Measurements from ENCODE around the gene IGIP.

The IGIP gene

DNA sequence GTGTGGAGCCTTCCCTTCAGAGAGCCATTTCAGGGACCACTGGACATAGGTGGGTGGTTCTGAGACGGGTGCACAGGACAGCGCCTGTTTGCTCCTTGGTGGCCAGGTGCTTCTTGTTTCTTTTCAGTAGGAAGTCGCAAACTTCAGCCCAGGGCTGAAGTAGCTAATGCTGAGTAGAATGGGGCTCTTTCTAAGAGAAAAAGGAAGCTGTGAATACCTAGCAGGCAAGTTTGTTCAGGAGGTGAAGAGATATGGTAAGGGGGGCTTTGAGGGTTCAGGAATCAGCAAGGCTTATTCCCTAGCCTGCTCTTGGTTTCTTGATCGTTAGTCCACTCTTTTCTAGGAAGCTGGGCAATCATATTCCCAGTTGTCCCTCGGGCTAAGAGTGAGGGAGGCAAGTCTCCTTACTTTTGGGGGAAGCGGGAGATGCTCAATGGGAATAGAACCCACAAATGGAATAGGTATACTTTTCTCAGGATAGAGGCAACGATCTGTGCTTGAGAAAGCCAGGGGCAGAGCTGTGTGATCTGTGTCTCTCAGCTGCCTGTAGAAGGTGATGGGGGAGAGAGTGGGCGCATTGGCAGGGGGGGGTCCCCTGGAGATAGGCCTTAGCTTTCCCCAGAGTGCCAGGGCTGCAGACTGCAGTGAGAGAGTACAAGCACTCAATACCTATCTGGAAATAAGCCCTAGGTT is 13.7 kb upstream of the IGIP start:
- DNase-seq = no peak

DNA sequence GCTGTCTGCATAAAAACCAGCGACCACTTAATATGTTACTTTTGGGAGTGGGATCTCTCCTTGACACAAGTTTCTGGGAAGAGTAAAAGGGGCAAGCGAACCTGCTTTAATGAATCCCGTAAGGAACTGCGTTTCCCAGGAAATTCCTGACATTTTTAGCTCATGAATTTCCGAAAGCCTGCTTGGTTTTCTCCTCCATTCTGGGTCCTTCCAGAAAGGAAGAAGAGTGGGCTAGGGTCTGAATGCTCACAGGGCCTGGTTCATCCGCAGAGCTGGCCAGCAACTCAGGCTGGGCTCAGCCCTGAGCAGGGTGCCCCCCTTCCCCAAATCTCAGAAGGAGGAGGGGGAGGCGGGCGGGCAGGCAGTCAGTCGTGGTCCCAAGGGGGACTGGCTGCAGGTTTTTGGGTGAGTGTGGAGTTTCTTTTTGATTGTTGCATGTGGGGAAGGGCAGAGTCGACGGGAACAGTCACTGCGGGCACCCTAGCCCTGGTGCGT is 13.0 kb upstream of the IGIP start:
- DNase-seq = no peak

DNA sequence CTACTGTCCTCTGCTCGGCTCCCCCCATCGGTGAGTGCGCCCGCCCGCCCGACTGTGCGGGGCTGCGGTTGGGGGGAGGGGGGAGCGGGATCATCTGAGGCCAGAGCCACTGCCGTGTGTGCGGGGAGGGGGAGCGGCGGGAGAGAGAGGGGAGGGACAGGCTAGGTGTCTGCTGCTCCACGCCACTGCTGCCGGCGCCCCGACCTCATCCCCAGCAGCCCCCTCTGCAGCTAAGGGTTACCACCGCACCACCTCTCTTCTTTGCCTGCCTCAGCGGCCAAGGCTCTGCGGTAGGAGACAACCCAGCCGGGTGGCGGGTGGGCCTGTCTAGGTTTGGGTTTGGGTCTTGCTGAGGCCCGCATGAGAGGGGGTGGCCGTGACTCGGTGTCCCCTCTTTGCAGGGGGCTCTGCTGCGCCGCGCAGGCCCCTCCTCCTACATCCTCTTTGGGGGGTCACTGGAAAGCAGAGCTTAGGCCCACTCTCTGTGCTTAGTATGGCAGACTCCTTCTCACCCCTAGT is 12.5 kb upstream of the IGIP start:
- peak in 1 of 2 donors; percentile 19 for DNase-seq

DNA sequence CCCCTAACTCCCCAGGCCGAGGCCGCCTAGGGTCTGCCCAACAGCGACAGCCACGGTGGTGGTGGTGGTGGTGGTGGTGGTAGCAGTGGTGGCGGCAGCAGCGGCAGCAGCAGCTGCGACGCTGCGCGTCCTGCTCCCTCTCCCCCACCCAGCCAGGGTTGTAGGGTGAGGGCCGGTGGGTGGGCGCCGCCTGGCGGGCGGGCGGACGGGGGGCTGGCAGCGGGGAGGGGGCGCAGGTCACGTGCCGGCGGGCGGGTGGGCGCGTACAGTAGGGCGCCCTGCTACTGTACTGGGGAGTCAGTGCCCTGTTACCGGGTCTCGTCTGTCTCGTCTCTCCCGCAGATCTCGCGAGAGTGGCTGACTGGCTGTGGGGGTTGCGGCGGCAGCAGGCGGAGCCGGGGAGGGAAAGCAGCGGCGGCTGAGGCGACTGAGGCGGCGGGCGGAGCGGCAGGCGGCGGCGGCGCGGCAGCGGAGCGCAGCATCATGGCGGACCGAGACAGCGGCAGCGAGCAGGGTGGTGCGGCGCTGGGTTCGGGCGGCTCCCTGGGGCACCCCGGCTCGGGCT is 12.0 kb upstream of the IGIP start, which contains the start of gene PURA:
Gene PURA (plus strand): TSS at position 411 of the 565 bp plus-strand sequence. CDS start 73 bp downstream, at position 484.
- DNase-seq = peak; percentile 96 to 98

DNA sequence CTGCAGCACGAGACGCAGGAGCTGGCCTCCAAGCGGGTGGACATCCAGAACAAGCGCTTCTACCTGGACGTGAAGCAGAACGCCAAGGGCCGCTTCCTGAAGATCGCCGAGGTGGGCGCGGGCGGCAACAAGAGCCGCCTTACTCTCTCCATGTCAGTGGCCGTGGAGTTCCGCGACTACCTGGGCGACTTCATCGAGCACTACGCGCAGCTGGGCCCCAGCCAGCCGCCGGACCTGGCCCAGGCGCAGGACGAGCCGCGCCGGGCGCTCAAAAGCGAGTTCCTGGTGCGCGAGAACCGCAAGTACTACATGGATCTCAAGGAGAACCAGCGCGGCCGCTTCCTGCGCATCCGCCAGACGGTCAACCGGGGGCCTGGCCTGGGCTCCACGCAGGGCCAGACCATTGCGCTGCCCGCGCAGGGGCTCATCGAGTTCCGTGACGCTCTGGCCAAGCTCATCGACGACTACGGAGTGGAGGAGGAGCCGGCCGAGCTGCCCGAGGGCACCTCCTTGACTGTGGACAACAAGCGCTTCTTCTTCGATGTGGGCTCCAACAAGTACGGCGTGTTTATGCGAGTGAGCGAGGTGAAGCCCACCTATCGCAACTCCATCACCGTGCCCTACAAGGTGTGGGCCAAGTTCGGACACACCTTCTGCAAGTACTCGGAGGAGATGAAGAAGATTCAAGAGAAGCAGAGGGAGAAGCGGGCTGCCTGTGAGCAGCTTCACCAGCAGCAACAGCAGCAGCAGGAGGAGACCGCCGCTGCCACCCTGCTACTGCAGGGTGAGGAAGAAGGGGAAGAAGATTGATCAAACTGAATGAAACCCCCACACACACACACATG is 11.2 kb upstream of the IGIP start:
- DNase-seq = peak; percentile 27 to 38

DNA sequence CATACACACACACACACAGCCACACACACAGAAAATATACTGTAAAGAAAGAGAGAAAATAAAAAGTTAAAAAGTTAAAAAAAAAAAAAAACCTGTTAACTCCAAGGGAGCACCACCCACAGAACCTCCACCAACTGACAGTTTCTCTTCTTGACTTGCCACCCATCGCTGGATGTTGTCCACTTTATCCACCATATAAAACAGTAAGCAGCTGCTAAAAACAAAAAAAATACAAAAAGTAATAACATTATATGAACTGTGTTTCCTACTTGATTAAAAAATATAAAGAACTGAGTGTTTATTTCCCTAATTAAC is 10.6 kb upstream of the IGIP start:
- no peak for DNase-seq

DNA sequence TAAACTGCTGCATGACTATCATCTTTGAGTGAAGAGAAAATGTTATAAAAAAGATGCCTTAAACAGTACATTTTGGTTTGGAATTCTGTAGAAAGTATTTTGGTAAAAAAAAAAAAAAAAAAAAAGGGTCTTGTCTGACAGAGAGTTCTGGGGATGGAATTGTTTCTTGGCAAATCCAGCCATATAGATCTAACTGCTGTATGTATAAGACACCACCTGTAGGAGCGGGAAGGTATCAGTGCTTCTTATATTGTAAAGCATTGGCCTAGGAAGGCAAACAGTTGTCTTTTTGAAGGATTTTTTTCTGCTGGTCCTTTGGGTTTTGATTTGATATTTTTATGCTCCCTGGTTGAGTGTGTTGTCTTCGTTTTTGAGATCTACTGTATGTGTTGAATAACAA is 9.0 kb upstream of the IGIP start:
- DNase-seq = no peak

DNA sequence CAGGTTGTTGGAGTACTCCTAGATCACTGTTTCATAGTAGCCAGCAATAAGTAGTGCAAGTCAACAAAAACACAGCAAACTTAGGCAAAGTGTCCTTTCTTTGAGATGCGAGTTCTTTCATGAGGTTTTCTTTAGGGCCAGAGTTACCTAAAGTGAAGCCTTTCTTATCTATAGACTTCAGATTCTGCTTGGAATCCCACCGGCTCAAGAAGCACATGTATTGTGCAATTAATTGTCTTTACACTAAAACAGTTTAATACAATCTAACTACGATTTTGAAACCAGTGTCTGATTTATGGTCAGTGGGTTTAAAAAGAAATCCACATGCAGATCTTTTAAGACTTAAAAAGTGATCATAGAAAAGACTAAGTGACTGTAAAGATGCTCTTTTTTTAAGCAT is 8.2 kb upstream of the IGIP start:
- no peak for DNase-seq

DNA sequence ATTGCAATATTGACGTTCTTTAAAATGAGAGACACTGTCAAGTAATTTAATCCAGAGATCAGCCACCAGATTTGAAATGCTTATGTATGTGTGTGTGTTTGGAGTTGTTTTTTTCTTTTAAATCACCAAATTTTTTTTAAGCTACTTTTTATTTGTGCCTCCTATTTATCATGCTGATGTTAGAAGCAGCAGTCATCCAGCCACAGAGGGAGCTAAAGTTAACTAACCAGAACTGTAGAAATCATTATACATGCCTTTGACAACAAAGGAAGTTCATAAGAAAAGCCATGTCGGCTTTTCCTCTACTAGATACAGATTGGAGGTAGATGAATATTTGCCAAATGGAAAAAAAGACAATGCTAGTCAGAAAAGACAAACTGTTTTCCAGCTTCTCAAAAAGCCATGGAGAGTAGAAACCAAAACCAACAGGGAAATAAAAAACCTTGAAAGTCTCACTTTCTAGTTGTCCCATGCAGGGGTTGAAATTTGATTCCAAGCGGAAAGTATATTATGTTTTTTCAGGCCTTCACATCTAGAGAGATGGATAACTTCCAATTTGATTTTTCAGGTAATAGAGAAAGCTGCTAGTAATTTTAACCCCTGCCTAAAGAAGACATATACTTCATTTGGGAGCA is 7.3 kb upstream of the IGIP start:
- no peak for DNase-seq

DNA sequence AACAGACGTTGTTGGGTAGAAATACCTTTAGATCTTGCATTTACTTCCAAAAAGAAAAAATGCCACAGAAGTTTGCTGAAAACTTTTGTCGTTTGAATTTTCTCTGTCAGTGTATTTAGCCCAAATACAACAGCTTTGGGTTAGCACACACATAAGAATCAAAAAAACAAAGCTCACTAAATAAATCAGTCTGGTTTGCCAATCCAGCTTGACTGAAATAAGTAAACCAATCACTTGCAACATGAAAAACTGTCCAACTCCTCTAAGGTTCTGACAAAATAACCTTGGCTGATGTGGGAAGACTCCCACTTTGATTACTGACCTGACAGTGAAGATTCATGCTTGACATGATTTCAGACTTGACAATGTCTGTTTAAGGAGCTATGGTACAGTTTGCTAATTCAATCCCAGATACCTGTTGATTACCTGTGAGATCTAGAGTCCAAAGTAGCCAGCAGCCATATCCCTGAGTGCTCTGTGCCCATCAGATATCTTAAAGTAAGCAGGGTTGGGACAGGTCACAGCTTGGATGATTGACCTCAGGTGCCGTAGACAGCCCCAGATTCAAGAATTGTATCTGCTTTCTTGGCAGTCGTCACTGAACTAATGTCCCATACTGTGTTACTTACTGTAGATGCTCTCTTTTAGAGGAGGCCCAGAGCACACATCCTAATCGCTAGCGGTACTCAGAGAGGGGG is 727 bp downstream of the IGIP start:
- DNase-seq = no peak

DNA sequence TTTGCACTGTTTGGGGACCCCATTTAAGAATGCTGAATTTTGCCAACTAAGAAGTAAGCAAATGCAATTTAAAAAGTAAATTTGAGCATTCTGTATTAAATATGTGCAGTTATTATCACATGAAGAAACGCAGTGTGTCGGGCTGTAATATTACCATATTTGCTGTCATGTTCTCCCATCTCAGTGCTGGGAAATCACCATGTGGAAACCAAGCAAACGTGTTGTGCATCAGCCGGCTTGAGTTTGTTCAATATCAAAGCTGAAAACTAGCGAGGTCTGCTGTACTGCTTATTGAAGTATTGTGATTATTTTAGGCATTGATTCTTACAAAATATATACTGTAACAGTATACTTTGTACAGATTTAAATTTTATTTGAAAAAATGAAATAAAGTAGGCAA is 2.6 kb downstream of the IGIP start:
- DNase-seq = no peak

DNA sequence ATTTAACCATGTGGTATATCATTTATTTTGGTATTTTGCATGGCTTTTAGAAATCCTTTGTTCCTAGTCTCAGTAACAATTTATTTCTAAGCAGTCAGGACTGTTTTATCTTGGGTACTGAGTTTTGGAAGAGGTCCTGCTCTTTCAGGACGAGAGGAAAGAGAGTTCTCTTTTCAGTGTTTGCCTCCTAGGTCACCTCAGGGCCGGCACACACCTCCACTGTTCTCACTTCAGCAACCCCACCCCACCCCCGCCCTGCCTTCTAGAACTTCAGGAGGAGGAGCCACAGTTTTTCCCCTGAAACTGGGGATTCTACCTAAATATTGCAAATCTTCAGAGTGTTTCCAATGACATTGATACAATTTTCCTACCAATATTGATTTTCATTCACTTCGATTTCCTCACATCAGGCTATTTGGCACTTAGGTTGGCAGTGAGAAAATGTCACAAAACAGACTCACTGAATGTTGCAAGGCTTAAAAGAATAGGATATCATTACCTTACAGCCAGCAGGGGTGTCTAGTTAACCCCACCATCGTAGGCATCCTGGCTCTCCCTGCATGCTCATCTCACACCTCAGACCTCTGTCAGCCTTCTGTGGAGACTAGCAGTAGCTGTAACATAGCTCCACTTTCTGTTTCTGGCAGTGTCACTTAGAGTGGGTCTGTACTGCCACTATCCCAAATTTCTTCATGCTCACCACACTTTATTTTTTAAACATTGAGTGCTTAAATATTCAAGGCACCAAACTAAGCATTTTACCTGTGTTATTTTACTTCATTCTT is 5.4 kb downstream of the IGIP start:
- no peak for DNase-seq

DNA sequence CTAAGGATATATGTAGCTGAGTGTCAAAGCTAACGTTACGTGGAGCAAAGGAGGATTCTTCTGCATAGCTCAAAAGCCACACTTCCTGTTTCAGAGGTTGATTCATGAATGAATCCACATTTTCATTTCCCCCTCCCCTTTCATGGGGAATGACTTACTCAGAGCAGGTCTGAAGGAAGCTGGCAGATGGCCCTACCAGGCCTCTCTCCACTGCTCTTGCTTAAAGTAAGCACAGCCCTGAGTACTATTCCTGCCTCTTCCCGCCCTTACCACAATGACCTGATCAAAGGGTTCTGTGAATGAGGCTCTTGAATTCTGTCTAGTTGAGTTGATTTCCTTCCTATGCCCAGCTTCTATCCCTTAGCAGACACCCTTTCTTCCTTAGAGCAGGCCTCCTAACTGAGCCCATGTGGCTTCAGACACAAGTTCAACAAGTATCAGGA is 6.3 kb downstream of the IGIP start:
- no peak for DNase-seq

DNA sequence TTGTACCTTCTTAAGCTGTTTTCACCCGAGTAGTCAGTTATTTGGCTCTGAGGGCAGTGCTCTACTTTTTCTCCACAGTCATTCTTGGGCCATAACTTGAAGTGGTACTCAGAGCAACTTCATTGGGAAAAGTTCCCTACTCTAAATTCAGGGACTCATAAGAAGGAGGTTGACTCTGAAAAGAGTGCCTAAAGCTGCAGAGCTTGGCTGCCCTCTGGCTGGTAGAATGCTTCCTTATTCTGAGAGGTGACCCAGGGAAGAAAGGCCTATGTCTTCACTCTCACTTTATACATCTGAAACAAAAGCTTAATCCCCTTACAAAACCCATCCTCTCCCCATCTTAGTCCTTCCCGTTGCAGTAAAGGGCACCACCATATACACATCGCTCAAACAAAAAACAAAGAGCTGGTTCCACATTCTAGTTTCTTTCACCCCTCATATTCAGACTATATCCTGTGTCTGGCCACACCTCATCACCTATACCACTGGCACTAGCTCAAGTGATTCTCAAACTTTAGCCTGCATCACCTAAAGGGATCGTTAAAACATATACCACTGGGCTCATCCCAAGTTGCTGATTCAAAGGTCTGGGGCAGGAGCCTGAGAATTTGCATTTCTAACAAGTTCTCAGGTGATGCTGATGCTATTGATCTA is 7.9 kb downstream of the IGIP start:
- DNase-seq = no peak

DNA sequence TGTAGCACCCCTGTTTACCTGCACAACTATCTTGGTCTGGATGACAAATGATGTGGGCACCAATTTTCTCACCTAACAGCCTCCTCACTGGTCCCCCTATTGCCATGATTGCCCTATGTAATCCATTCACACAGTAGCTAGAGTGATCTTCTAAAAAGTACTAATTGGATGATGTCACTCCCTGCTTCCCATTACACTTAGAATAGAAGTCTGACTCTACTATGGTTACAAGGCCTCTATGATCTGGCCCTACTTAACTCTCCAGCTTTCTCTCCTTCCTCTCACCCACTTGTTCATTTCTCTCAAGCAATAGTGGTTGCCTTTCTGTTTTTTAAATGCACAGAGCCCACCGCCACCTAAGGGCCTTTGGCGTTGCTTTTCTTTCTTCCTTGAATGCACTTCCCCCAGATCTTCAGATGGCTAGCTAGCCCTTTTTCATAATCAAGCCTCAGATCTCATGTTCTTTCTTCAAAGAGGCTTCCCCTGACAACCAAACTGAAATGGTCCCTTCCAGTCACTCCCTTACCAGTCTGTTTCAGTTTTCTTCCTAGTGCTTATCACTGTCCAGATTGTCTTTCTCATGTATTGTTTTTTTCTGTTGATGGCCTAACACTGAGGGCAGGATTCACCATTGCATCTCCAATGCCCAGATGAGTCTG is 8.7 kb downstream of the IGIP start:
- no peak for DNase-seq

DNA sequence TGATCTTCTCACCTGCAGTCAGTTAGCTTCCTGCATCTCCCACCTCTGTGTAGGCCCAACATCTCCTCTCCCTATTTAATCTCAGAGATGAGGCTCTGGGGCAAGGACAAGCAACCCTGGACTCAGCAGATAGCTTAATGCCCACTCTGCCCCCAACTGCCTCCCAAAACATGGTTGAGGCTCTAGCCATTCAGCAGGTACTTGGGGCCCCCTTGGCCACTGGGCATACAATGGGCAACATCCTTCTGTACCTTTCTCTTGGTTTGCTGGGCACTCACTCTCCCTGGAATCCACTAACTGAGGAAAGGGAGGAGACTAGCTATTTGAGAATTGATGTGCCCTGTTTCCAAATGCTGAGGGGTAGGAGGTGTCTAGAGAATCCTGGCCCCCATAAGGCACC is 9.4 kb downstream of the IGIP start:
- no peak for DNase-seq

DNA sequence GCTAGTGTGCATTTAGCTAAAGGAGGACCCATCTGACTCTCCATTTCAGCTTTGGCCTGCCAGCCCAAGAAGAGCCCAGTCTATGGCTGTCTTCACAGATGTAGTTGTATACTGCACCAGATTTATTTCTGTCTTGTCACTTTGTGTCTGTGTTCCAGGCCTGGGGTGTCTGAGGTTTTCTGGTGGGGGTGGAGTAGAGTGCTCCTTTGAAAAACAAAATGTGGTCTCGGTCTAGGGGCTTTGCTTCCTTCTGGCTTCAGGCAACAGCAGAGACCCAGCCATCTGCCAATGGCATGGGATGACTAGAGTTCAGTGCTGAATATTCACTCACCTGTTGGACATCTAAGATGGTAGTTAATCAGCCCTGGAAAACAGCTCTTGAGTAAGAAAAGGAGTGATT is 10.9 kb downstream of the IGIP start:
- DNase-seq = no peak

DNA sequence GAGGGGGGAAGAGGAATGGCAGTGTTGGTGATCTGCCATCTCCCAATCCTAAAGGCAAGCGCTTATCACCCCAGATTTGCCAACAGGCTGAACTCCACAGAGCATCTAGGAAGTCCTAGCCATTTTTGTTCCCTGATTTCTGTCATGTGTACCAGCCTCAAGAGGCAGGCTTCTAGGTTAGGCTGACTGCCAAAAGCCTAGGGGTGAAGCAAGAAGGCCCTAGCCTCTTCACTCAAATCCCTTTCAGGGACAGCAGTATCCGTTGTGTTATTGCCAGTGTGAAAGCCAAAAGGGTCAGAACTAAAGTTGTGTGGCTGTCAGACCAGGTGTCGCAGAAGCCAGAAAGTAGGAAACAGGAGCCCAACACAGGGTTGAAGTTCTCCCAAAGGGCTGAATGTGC is 14.7 kb downstream of the IGIP start:
- DNase-seq = no peak

DNA sequence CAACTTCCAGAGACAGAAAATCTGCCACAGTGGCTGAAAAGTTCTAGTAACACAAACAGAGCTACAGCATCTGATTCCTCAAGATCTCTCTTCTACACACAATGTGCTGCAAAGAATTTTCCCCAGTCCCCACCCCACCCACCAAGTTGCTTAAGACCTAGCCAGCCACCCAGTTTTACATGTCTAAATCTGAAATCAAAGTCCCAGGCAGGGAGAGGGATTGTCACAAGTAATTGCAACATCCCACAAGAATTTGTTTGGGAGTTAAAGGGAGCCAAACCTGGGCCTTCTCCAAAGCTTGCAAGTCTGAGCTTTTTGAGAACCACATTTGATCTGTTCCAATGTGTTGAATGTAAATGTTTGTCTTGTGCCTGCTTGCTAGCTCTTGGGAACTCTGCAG is 15.5 kb downstream of the IGIP start:
- DNase-seq = no peak

DNA sequence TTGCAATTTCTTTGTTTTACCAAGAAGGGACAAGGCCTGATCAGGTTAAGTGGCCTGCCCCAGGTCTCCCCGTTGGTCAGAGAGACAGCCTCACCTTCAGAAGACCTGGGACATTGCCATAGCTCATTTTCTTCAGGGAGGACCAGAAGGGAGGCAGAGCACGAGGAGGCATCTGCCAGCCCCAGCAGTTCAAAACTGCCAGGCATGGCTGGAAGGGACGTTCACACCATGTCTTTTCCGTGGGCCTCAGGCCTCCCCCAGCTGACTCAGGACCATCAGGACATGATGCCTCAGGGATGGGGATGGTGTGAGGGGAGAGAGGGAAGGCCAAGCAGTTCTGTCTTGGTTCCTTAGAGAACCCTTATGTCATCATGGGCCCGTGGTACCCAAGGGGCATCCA is 16.5 kb downstream of the IGIP start:
- no peak for DNase-seq

DNA sequence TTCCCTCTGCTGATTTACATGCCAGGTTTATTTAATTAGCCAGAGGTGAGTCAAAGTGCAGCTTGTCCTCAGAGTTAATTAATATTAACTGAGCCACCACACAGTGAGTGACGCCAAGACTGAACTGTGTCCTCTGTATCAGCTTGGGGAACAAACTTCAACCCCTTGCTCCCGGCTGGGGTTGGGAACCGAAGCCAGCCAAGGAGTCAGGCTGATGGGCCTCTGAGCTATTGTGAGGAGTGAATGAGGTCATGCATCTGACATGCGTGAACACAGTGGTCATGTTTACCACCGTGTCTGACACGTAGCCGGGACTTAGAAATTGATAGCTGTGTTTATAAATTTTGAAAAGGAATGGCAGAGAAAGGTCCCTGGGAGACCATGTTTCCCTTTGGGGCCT is 17.1 kb downstream of the IGIP start:
- DNase-seq = no peak
